Neural progenitor cell (in vitro differentiated cells): ENCODE data around the gene LBR.

Source experiments
- CTCF ChIP-seq: fragments of 200-600 bp; sonication (generic); IDR thresholded peaks from 2 replicates; pipeline ENCODE4 v1.5.1; 2017; ENCODE audit warnings: antibody characterized with exemption, mild to moderate bottlenecking
- EZH2 ChIP-seq: fragments of 200-600 bp; sonication (generic); IDR thresholded peaks from 2 replicates; pipeline ENCODE4 v1.6.1; 2017; ENCODE audit warnings: antibody characterized with exemption, mild to moderate bottlenecking, moderate library complexity
- EZH2phosphoT487 ChIP-seq: fragments of 200-600 bp; sonication (generic); IDR thresholded peaks from 2 replicates; pipeline ENCODE4 v1.6.1; 2017; ENCODE audit warnings: antibody characterized with exemption

GRCh38 chr1:225471109-225471452 lies 43.2 kb upstream of the LBR start:
- no peak for TF ChIP-seq EZH2
- TF ChIP-seq CTCF, result no peak
- no peak for TF ChIP-seq EZH2phosphoT487
